Sigmoid colon (tissue), 7 donors: ENCODE results near the gene DCX. TPM values are rescaled to one million over a fixed set of nuclear protein-coding genes. Genes with fewer than 3 reads are reported as not detected.

Source experiments
- DNase-seq: peaks from one replicate; pipeline ENCODE4 v3.0.0-alpha.2; 2019
- H3K27ac ChIP-seq, 4 donors: fragments of 200-600 bp; sonication (generic); one replicate each; pipeline ENCODE4 v1.5.1; 2016 to 2019; ENCODE audit warnings: mild to moderate bottlenecking in 1 of 4
- H3K27me3 ChIP-seq, 3 donors: fragments of 200-600 bp; sonication (generic); one replicate each; pipeline ENCODE4 v1.5.1; 2019; ENCODE audit warnings: mild to moderate bottlenecking in 1 of 3
- H3K36me3 ChIP-seq, 4 donors: fragments of 200-600 bp; sonication (generic); one replicate each; pipeline ENCODE4 v1.5.1; 2016 to 2019
- H3K4me1 ChIP-seq, 4 donors: fragments of 200-600 bp; sonication (generic); one replicate each; pipeline ENCODE4 v1.5.1; 2017 to 2019
- H3K4me3 ChIP-seq, 4 donors: fragments of 200-600 bp; sonication (generic); one replicate each; pipeline ENCODE4 v1.5.1; 2017 to 2019; ENCODE audit warnings: mild to moderate bottlenecking in 2 of 4, moderate library complexity in 1 of 4
- H3K9me3 ChIP-seq, 4 donors: fragments of 200-600 bp in 3 of 4; sonication (generic) in 3 of 4; one replicate each; pipeline versions ENCODE4 v1.5.1 to v1.6.1; 2013 to 2019
- CTCF ChIP-seq, 4 experiments: fragments of 450-650 bp in 3 of 4; fragments of 200-600 bp in 1 of 4; IDR thresholded peaks; one replicate each; pipeline ENCODE4 v1.5.1; 2016 to 2019; ENCODE audit warnings: antibody characterized with exemption in 4 of 4, mild to moderate bottlenecking in 3 of 4, moderate library complexity in 2 of 4
- EP300 ChIP-seq, 4 donors: sonication (generic); formaldehyde crosslinking; IDR thresholded peaks; one replicate each; pipeline ENCODE4 v1.6.1; 2017; ENCODE audit warnings: antibody characterized with exemption in 4 of 4
- POLR2A ChIP-seq, 2 donors: fragments of 450-650 bp; IDR thresholded peaks; one replicate each; pipeline ENCODE4 v1.6.1; 2016; ENCODE audit warnings: antibody characterized with exemption in 2 of 2, mild to moderate bottlenecking in 2 of 2, moderate library complexity in 2 of 2
- POLR2AphosphoS5 ChIP-seq, 4 donors: sonication (generic); formaldehyde crosslinking; IDR thresholded peaks; one replicate each; pipeline ENCODE4 v1.6.1; 2017; ENCODE audit warnings: antibody characterized with exemption in 4 of 4
- WGBS, 2 donors: extraction: QIAGEN DNeasy Blood & Tissue Kit; methylation state at CpG; one replicate each; pipeline ENCODE4 v1.1.7; 2013; 5-methylcytosine and 5-hydroxymethylcytosine counted together
- intact Hi-C: fragments of 100-400 bp; cut with DNase I; formaldehyde crosslinking; loops from one replicate; pipeline ENCODE4 v1.15.1; 2023
- polyA plus RNA-seq, 3 donors: library from polyadenylated mRNA; stranded (reverse); fragments of 200-250 nt; gene quantifications; one replicate each; pipeline ENCODE4 v1.2.3, GENCODE V29; 2013
- total RNA-seq, 4 donors: library from RNA; depleted of rRNA; stranded (reverse); fragments of >200 nt; gene quantifications; one replicate each; pipeline ENCODE4 v1.1.0, GENCODE V29; 2016
- donor health status: healthy with polysubstance abuse.
- donor health status: Bipolar disorder and iron deficiency.
- donor health status: healthy.

DCX gene
- total and polyA plus RNA-seq, 7 donors, result under 0.01 to 1.4 (median 0.15) TPM; not detected in 1

- no peak overlapping the region for H3K4me3 ChIP-seq
- WGBS, 2 donors, result 70 to 90% methylated on average over 2 of the region's 2 CpGs
- H3K36me3 ChIP-seq, result no peaks in the 10 kb centered on the region
- intact Hi-C loops, result no loop called here
- no peaks in the 10 kb centered on the region for H3K9me3 ChIP-seq
- no peak overlapping the region for H3K27ac ChIP-seq
- H3K27me3 ChIP-seq, result no peaks in the 10 kb centered on the region
- no peak for TF ChIP-seq POLR2A (IDR thresholded peaks at IDR 0.05)
- TF ChIP-seq EP300 (IDR thresholded peaks at IDR 0.05), result no peak
- TF ChIP-seq CTCF (IDR thresholded peaks at IDR 0.05), result no peak
- TF ChIP-seq POLR2AphosphoS5 (IDR thresholded peaks at IDR 0.05), result no peak
- no peaks in the 10 kb centered on the region for H3K4me1 ChIP-seq
- DNase-seq, result no peak
Observed at GRCh38 chrX:111264385-111264784, 147.6 kb downstream of the DCX start.

GRCh38 chrX:111262086-111262485 lies 149.9 kb downstream of the DCX start:
- intact Hi-C loops, result no loop called here
- H3K4me1 ChIP-seq, result no peaks in the 10 kb centered on the region
- DNase-seq, result no peak
- H3K4me3 ChIP-seq, result no peak overlapping the region
- TF ChIP-seq POLR2AphosphoS5 (IDR thresholded peaks at IDR 0.05) (no peak), EP300 (IDR thresholded peaks at IDR 0.05) (no peak), POLR2A (IDR thresholded peaks at IDR 0.05) (no peak), CTCF (IDR thresholded peaks at IDR 0.05) (no peak)
- no peaks in the 10 kb centered on the region for H3K27me3 ChIP-seq
- no peaks in the 10 kb centered on the region for H3K36me3 ChIP-seq
- no peak overlapping the region for H3K27ac ChIP-seq
- H3K9me3 ChIP-seq, result no peaks in the 10 kb centered on the region
- WGBS, 2 donors, result 69 to 75% methylated on average over 3 of the region's 3 CpGs

GRCh38 chrX:111260451-111260850 lies 151.5 kb downstream of the DCX start:
- H3K4me3 ChIP-seq, result no peak overlapping the region
- intact Hi-C loops, result no loop called here
- no peaks in the 10 kb centered on the region for H3K9me3 ChIP-seq
- H3K36me3 ChIP-seq, result no peaks in the 10 kb centered on the region
- TF ChIP-seq POLR2A (IDR thresholded peaks at IDR 0.05), result no peak
- no peak for TF ChIP-seq CTCF (IDR thresholded peaks at IDR 0.05)
- no peak for TF ChIP-seq POLR2AphosphoS5 (IDR thresholded peaks at IDR 0.05)
- TF ChIP-seq EP300 (IDR thresholded peaks at IDR 0.05), result no peak
- no peak overlapping the region for H3K27ac ChIP-seq
- no peak for DNase-seq
- H3K4me1 ChIP-seq, result no peaks in the 10 kb centered on the region
- no peaks in the 10 kb centered on the region for H3K27me3 ChIP-seq
- 78 to 80% methylated on average over 3 of the region's 3 CpGs for WGBS, 2 donors

- Histone ChIP-seq H3K9me3 (no peaks in the 10 kb centered on the region), H3K4me3 (no peak overlapping the region), H3K27me3 (no peaks in the 10 kb centered on the region), H3K4me1 (no peaks in the 10 kb centered on the region), H3K27ac (no peak overlapping the region), H3K36me3 (no peaks in the 10 kb centered on the region)
- intact Hi-C loops, result no loop called here
- 85 to 90% methylated on average over 3 of the region's 3 CpGs for WGBS, 2 donors
- DNase-seq, result no peak
- TF ChIP-seq CTCF (IDR thresholded peaks at IDR 0.05) (no peak), POLR2A (IDR thresholded peaks at IDR 0.05) (no peak), POLR2AphosphoS5 (IDR thresholded peaks at IDR 0.05) (no peak), EP300 (IDR thresholded peaks at IDR 0.05) (no peak)
Observed at GRCh38 chrX:111259559-111259958, 152.4 kb downstream of the DCX start.

- no peaks in the 10 kb centered on the region for H3K9me3 ChIP-seq
- H3K27ac ChIP-seq, result no peak overlapping the region
- H3K4me3 ChIP-seq, result no peak overlapping the region
- WGBS, 2 donors, result 77 to 83% methylated on average over 3 of the region's 3 CpGs
- intact Hi-C loops, result no loop called here
- H3K4me1 ChIP-seq, result no peaks in the 10 kb centered on the region
- no peaks in the 10 kb centered on the region for H3K27me3 ChIP-seq
- H3K36me3 ChIP-seq, result no peaks in the 10 kb centered on the region
- no peak for DNase-seq
- TF ChIP-seq POLR2A (IDR thresholded peaks at IDR 0.05), result no peak
- no peak for TF ChIP-seq CTCF (IDR thresholded peaks at IDR 0.05)
- no peak for TF ChIP-seq EP300 (IDR thresholded peaks at IDR 0.05)
- peak in 1 of 4 donors; percentile 18 for TF ChIP-seq POLR2AphosphoS5 (IDR thresholded peaks at IDR 0.05)
Observed at GRCh38 chrX:111257733-111258132, 154.3 kb downstream of the DCX start.
